Astrocyte of the spinal cord (primary cell): ENCODE data around the gene NMT1.

Experiments used
- DNase-seq: peaks from one replicate; pipeline ENCODE4 v3.0.0; 2011; ENCODE audit warnings: low read depth, low spot score
- H3K4me3 ChIP-seq: 2 replicates; pipeline ENCODE4 v1.5.1; 2011; ENCODE audit warnings: low read depth, mild to moderate bottlenecking, low read length, moderate library complexity
- in situ Hi-C: cut with HindIII; loops from 2 replicates; pipeline ENCODE4 v1.10.0; 2017; ENCODE audit warnings: low sequenced_read_pairs
- TF ChIP-seq, protein P1 (sequence below): IDR thresholded peaks from 2 replicates; pipeline ENCODE4 v1.5.1; 2012; ENCODE audit warnings: low read depth, mild to moderate bottlenecking, low read length, inconsistent platforms

The NMT1 gene

DNA sequence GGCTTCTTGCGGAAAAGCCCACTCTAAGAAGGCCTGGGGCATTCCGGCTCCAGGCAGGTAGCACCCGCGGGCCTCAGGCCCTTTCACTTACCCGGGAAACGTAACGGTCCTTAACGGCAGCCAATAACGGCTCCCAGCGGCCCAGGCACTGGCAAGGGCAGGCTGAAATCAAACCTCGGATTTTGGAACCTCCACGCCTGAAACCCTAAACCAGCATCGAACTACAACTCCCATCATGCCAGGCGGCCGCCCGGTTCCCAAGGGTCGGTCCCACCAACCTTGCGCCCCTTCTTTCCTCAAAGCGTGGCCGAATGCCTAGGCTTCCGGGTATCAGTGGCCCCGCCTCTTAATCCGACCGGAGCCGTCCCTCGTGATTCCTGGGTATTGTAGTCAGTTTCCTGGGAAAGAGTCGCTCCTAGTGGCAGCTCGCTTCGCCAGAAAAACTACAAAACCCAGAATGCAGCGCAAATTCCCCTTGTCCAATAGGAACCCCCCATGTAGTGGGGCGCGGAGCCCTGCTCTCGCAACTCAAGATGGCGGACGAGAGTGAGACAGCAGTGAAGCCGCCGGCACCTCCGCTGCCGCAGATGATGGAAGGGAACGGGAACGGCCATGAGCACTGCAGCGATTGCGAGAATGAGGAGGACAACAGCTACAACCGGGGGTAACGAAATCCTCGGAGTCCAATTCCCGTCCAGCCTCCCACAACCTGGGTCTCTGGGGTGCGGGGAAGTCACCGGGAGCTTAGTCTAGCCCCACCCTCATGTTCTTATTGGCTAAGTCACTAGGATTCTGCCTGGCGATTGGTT is at the start of gene NMT1:
NMT1 (plus strand) TSS at position 521 of the 809 bp plus-strand sequence; CDS start at position 534, 13 bp downstream.
- in situ Hi-C loops, result no loop called here

DNA sequence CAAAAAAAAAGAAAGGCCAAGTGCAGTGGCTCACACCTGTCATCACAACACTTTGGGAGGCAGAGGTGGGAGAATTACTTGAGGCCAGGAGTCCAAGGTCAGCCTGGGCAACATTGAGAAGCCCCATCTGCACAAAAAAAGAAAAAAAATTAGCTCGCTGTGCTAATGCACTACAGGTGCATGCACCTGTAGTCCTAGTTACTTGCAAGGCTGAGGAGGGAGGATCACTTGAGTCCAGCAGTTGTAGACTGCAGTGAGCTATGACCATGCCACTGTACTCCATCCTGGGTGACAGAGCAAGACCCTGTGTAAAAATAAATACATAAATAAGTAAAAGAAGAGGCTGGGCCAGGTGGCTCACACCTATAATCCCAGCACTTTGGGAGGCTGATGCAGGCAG is 49.4 kb upstream of the NMT1 start:
- TF ChIP-seq, protein P1, sequence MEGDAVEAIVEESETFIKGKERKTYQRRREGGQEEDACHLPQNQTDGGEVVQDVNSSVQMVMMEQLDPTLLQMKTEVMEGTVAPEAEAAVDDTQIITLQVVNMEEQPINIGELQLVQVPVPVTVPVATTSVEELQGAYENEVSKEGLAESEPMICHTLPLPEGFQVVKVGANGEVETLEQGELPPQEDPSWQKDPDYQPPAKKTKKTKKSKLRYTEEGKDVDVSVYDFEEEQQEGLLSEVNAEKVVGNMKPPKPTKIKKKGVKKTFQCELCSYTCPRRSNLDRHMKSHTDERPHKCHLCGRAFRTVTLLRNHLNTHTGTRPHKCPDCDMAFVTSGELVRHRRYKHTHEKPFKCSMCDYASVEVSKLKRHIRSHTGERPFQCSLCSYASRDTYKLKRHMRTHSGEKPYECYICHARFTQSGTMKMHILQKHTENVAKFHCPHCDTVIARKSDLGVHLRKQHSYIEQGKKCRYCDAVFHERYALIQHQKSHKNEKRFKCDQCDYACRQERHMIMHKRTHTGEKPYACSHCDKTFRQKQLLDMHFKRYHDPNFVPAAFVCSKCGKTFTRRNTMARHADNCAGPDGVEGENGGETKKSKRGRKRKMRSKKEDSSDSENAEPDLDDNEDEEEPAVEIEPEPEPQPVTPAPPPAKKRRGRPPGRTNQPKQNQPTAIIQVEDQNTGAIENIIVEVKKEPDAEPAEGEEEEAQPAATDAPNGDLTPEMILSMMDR, result no peak
- in situ Hi-C loops, result no loop called here
- H3K4me3 ChIP-seq, result no peak overlapping the region
- DNase-seq, result no peak

More for the DNA sequence above, at the start of gene NMT1:
- H3K4me3 ChIP-seq, result peak within 1 kb of the TSS; percentile 87
- peak; percentile 100 for DNase-seq
- TF ChIP-seq, protein P1, result no peak

DNA sequence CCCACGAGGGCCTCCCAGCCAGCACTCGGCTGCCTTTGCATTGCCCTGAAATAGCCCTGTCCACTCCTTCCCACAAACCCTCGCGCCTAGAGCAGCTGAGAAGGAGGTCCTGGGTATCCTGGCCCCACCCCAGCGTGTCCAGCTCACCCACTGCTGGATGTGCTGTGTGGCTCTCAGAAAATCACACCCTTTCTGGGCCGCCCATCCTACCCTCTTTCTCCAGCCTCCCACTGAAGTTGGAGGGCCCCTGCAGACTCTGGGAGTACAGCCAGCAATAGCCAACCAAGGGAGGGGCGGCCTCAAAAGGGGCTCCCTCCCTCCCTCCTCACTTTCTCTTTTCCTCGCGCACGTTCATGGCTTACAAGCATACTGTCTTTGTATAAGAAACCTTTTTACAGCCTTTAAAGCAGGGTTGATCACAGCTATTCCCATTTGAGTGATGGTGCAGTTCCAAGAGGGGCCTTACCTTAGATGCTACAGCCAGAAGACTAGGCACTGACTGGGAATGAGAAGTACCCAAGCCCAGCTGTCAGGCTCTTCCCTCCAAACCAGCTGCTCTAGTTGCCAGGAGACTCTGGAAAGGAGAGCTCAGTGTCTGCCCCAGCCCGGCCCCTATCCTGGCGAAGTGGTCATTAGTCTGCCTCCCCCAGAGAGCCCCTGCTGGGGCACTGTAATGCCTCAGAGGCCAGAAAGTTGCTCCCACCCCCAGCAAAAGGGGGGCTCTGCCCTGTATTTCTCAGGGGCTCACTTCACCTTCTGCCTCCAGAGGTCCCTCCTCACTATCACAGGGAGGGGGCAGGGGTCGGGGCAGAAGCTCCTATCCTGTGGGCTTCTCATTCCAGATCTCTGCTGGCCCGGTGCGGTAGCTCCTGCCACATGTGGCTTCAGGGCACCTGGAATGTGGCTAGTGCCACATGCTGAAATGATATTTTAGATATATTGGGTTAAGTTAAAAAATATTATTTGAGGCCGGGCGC is 47.8 kb upstream of the NMT1 start:
- in situ Hi-C loops, result no loop called here
- H3K4me3 ChIP-seq, result no peak overlapping the region

DNA sequence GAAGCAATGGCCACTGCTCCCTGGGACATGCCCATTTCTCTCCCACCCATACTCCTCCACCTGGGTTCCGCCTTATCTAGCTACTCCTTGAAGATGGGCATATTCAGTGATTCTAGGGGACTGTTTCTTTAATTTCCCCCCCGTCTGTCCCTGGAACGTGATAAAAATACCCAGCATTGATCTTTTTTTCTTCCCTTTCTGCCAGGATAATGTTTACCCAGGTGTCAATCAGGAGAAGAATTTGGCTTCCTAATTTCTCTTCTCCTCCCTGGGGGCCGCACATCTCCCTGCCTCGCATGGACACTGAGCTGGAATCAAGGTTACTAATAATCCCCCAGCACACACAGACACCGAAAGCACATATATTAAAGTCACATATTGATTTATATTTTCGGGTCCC is 44.9 kb upstream of the NMT1 start:
- in situ Hi-C loops, result no loop called here
- no peak overlapping the region for H3K4me3 ChIP-seq
- TF ChIP-seq, protein P1, result no peak
- no peak for DNase-seq

More for the DNA sequence above, 47.8 kb upstream of the NMT1 start:
- DNase-seq, result peak; percentile 51
- TF ChIP-seq, protein P1, result no peak

DNA sequence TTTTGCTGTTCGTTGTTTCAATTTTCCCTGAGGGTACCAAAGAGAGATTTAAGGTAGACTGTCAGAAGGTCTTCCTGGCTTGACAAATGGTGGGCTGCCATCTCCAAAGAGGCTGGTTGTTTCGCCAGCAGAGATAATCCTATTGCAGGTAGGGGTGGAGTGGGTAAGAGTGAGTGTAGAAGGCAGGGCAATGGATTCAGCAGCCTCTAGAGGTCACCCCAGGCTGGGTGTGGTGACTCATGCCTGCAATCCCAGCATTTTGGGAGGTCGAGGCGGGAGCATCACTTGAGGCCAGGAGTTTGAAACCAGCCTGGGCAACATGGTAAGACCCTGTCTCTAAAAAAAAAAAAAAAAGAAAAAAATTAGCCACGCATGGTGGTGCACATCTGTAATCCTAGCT is 44.3 kb upstream of the NMT1 start:
- DNase-seq, result no peak
- no peak overlapping the region for H3K4me3 ChIP-seq
- TF ChIP-seq, protein P1, result peak; percentile 39
- in situ Hi-C loops, result no loop called here

DNA sequence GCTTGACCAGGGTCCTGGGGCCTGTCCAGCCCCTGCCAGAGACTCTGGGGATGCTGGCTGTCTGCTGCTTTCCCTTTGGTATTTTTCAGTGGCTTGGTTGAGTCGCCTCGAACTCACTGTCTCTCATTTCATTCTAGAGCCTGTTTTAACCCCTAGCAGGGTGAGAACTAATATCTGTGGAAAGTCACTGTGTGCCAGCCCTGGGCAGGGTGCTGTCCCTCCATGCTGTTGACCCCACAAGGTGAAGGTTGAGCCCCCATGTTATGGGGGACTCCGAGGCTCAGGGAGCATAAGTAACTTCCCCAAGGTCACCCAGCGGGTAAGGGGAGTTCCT is 42.6 kb upstream of the NMT1 start:
- no peak for DNase-seq
- in situ Hi-C loops, result no loop called here
- TF ChIP-seq, protein P1, result no peak
- peak overlapping the region; percentile 42 for H3K4me3 ChIP-seq
